Right lung (tissue), 5 donors: ENCODE measurements around the gene VIPR2. TPM values are rescaled to one million over a fixed set of nuclear protein-coding genes. Genes with fewer than 3 reads are reported as not detected.
A peak's percentile ranks its signal among the peaks of the same experiment; 100 is the strongest.

Experiments
- DNase-seq, 2 donors: peaks; one replicate each; pipeline ENCODE4 v3.0.0-alpha.2; 2013
- polyA plus RNA-seq, 5 donors: library from polyadenylated mRNA; unstranded; fragments of 120-200 nt; gene quantifications; one replicate each; pipeline versions ENCODE4 v1.2.1 to v1.2.3, GENCODE V29; 2013; ENCODE audit warnings: inconsistent platforms in 1 of 5, low replicate concordance in 1 of 5; ENCODE audit not compliant: insufficient read length in 5 of 5, insufficient read depth in 1 of 5

The VIPR2 gene
- polyA plus RNA-seq, 5 donors = 0.18 to 0.63 (median 0.44) TPM

GRCh38 chr7:159121068-159121467, 23.6 kb downstream of the VIPR2 start:
- DNase-seq = no peak

- no peak for DNase-seq
Observed at GRCh38 chr7:159120540-159120919, 24.1 kb downstream of the VIPR2 start.

DNA sequence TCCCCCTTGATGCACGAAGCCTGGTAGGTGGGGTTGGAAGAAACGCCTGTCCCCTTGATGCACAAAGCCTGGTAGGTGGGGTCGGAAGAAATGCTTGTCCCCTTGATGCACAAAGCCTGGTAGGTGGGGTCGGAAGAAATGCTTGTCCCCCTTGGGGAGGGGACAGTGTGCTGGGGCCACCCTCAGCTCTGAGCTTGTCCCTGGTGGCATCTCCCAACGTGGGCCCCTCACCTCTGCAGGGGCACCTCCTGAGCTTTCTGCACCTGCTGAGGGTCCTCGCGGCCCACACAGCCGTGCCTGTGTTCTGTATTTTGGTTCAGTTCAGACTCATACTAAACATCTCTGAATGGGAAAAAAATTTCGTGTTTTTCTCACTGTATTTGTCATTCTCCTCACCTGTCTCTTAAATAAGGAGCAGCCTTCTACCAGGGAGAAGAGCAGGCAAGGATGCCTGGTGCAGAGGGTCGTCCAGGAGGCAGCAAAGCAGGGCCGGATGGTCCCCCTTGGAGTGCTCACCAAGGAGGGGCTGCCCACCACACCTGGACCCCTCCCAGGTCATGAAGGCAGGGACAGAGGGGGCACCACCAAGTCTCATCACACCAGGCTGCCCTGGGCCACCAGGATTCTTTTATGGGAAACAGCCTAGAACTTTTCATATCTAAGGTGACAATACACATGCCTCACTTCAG, 24.7 kb downstream of the VIPR2 start:
- no peak for DNase-seq

DNA sequence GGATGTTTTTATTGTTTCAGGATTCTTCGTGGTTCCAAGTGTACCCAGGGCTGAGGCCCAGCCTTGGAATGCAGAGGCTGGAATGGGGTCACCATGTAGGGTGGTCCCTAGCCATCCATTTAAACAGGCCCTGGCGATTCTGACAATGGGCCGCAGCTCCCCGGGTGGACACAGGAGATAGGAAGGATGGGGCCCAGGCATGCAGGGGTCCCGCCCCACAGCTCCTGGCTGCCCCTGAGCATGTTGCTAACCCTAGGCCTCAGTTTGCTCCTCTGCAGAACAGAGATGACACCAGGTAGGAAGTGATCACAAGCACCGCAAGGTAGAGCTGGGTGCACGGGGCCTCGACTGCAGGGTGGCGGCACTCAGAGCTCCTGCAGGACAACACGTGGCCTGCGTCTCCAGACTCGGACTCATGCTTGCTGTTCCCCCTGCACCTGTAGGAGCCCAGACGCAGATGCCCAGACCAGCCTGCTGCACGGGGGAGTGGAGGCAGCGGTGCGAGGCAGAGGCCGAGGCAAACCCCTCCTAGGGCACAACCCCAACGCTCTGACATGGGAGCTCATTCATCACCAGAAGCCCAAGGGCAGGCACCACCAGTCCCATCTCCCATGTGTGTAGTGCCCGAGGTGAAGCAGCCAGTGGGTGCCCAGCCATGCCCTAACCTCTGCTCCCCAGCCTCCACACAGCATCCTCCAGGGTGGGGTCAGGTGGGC, 25.5 kb downstream of the VIPR2 start:
- no peak for DNase-seq

DNA sequence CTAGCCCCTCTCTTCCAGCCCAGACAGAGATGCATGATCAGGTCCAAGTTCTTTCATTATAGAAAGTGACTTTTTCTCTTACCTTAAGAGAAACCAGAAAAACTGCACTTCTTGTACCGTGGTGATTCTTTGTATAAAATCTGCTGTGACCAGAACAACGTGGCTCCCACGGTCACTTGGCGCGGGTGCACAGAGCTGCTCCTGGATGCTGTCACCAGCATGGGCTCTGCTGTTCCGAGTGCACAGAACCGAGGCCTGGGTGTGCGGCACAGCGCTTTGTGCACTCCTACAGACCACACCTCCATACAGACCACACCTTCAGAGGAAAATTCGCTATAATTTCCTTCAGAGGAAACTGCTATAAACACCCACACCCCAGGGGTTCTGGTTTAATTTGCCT, 26.0 kb downstream of the VIPR2 start:
- no peak for DNase-seq

DNA sequence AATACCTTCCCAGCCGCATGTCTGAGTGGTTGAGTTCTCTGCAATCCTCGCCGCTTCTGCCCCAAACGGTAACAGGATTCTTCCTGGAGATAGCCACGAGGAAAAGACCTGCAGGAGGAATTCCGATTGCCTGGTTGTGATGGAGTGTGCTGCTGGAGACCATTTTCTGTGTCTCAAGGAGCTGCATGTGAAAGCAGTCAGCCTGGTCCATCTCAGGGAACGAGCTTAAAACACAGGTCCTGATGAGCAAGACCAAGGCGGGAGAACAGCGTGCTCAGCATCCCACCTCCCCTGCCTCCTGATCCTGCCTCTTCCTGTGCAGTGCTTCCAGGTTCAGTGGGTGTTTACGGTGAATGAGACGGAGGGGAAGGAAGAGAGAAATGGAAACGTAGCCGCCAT, 26.5 kb downstream of the VIPR2 start:
- DNase-seq = no peak

DNA sequence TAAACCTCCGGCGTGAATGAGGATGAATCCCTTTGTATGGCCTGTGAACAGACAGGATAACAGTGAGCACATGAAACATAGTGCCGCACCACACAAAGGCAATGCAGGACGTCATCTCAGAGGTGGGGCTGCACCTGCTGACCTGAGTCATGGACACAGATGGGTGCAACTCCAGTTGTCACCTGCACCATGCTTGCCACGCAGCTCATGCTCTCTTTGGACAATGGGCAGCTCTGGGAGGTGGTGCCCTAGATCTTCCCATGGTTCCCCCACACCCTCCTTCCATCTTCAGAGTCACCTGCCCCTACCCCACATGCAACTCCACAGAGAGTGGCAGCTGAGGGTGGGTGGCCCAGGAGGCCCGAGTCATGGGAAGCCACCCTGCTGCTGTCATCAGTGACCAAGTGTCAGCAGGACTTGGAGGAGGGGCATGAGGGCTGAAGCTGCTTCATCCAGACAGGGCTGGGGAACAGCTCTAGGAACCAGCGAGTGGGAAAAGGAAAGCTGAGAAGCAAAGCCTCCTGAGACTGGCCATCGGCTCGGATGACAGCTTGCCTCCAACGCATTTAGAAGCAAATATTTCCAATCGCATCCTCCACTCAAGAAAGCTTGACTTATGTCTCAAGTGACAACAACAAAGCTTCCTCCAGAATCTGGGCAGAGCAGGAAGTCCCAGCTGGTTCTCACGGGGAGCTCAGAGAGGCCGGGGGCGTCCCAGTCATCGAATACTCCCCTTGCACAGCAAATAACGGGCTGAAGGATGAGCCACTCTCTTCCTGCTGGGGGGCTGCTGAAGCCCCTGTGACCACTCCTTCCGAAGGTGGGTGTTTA, 27.1 kb downstream of the VIPR2 start:
- DNase-seq = no peak

- no peak for DNase-seq
Observed at GRCh38 chr7:159116581-159117339, 27.9 kb downstream of the VIPR2 start.

DNA sequence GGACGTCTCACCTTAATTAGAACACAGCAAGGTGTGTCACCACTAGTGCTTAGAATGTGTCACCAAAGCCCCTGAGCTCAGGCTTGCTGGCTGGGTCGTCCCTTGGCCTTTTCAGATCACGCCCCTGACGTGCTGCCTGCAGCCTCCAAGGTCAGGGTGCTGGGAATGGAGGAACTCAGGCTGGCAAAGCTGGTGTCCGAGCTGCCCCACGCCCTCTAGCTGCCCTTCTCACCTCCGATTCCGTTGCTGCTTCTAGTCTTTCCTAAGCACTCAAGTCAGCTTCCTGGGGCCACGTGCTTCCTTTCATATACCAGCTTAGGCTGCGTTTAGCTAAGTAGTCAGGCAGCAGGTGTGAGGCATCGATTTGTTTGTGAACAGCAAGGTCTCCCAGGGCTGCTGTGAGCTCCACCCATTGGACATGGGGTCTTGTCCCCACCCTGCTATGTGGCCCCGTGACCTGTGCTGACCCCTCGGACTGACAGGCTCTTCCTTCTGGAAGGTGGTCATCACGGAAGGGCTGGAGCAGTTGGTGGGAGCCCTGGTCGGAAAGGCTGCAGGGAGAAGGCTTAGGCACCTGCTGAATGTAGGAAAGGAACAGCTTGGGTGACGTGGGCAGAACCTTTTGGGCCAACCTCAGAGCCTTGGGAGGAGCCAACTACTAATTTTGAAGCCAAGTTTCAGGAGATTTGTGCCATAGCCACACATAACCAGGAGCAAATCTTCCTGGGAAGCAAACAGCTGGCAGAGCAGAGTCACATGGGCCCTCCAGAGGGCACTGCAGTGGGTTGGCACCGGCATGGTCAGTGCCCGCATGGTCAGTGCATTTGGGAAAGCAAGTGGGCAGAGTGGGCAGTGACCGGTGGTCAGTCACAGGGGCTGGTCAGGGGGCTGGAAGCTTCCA, 28.8 kb downstream of the VIPR2 start:
- no peak for DNase-seq

GRCh38 chr7:159114981-159115380, 29.7 kb downstream of the VIPR2 start:
- peak in 1 of 2 donors; percentile 19 for DNase-seq

- DNase-seq = no peak
Observed at GRCh38 chr7:159114096-159114495, 30.6 kb downstream of the VIPR2 start.

DNA sequence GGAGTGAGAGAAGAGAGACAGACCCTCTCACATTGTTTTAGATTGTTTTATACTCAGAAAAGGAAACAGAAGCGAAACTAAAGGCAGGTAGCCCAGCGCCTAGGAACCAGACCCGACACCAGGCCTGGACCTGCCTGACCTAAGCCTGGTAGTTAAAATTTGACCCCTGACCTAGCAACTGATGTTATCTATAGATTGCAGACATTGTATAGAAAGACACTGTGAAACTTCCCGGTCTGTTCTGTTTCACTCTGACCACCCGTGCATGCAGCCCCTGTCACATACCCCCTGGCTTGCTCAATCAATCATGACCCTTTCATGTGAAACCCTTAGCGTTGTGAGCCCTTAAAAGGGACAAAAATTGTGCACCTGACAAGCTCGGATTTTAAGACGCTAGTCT, 31.6 kb downstream of the VIPR2 start:
- no peak for DNase-seq

GRCh38 chr7:159112136-159113011, 32.3 kb downstream of the VIPR2 start:
- DNase-seq = no peak

GRCh38 chr7:159109653-159110035, 35.0 kb downstream of the VIPR2 start:
- DNase-seq = no peak

- peak in 1 of 2 donors; percentile 15 for DNase-seq
Observed at GRCh38 chr7:159108941-159109652, 35.6 kb downstream of the VIPR2 start.

DNA sequence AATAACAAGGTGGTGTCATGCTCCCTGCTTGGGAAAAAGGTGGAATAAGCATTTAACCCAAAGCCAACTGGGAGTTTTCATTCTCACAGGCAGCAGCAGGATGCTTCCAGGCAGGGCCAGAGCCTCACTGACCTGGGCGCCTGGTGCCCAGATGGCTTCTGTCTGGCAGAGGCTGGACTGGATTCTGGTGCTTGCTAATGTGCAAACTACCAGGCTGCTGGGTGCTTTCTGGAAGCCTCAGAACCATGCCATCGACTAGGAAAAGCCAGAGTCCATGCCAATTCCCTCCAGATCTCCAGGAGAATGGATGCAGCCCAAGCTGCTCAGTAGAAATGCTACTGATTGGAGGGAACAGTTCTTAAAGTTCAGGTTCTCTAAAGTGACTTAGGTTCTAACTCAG, 36.2 kb downstream of the VIPR2 start:
- no peak for DNase-seq

- DNase-seq = no peak
Observed at GRCh38 chr7:159107161-159107892, 37.3 kb downstream of the VIPR2 start.
